Measurements from ENCODE around the gene CFAP46.

The CFAP46 gene

GRCh38 chr10:132922872-132923271, 19.5 kb downstream of the CFAP46 start:
- Histone ChIP-seq H3K9me3 (ENCODE audit: insufficient read depth, low read length) (no peaks in the 10 kb centered on the region), H3K4me2 (ENCODE audit: low read depth, low read length, poor library complexity, severe bottlenecking) (no peak overlapping the region), H3K9ac (ENCODE audit: low read length) (no peak overlapping the region), H3F3A (ENCODE audit: insufficient read depth) (no peaks in the 10 kb centered on the region), H3K36me3 (ENCODE audit: low read length) (no peaks in the 10 kb centered on the region), H4K20me1 (ENCODE audit: low read depth, low read length) (no peaks in the 10 kb centered on the region), H3K27me3 (ENCODE audit: low read length) (no peaks in the 10 kb centered on the region), H3K4me3 (ENCODE audit: insufficient read depth, low read length, poor library complexity, severe bottlenecking) (no peak overlapping the region), H2AFZ (ENCODE audit: low read depth, low read length, severe bottlenecking) (no peak overlapping the region), H3K9me2 (replicated peaks; ENCODE audit: insufficient read depth, low read length) (no peaks in the 10 kb centered on the region), H3K79me2 (ENCODE audit: insufficient read depth, low read length) (no peaks in the 10 kb centered on the region), H3K27ac (ENCODE audit: low read depth, low read length) (no peak overlapping the region)
- no peak for TF ChIP-seq EZH2phosphoT487 (conservative IDR thresholded peaks at IDR 0.05; ENCODE audit: low read length)
- TF ChIP-seq CTCF (IDR thresholded peaks at IDR 0.05; ENCODE audit: insufficient read depth, low read length, poor library complexity, severe bottlenecking), result no peak

GRCh38 chr10:132921818-132922807, 20.3 kb downstream of the CFAP46 start:
- H3K79me2 ChIP-seq (ENCODE audit: insufficient read depth, low read length), result no peaks in the 10 kb centered on the region
- H3K4me3 ChIP-seq (ENCODE audit: insufficient read depth, low read length, poor library complexity, severe bottlenecking), result no peak overlapping the region
- no peak overlapping the region for H3K4me2 ChIP-seq (ENCODE audit: low read depth, low read length, poor library complexity, severe bottlenecking)
- no peaks in the 10 kb centered on the region for H3K9me2 ChIP-seq (replicated peaks; ENCODE audit: insufficient read depth, low read length)
- no peaks in the 10 kb centered on the region for H3K9me3 ChIP-seq (ENCODE audit: insufficient read depth, low read length)
- TF ChIP-seq EZH2phosphoT487 (conservative IDR thresholded peaks at IDR 0.05; ENCODE audit: low read length) (no peak), CTCF (IDR thresholded peaks at IDR 0.05; ENCODE audit: insufficient read depth, low read length, poor library complexity, severe bottlenecking) (no peak)
- H2AFZ ChIP-seq (ENCODE audit: low read depth, low read length, severe bottlenecking), result no peak overlapping the region
- H3K9ac ChIP-seq (ENCODE audit: low read length), result no peak overlapping the region
- H3K36me3 ChIP-seq (ENCODE audit: low read length), result no peaks in the 10 kb centered on the region
- no peaks in the 10 kb centered on the region for H4K20me1 ChIP-seq (ENCODE audit: low read depth, low read length)
- H3K27me3 ChIP-seq (ENCODE audit: low read length), result no peaks in the 10 kb centered on the region
- H3K27ac ChIP-seq (ENCODE audit: low read depth, low read length), result no peak overlapping the region
- H3F3A ChIP-seq (ENCODE audit: insufficient read depth), result no peaks in the 10 kb centered on the region

- no peaks in the 10 kb centered on the region for H4K20me1 ChIP-seq (ENCODE audit: low read depth, low read length)
These were observed 21.3 kb downstream of the CFAP46 start for GRCh38 chr10:132921086-132921485.

More at GRCh38 chr10:132921086-132921485, 21.3 kb downstream of the CFAP46 start:
- Histone ChIP-seq H3F3A (ENCODE audit: insufficient read depth) (no peaks in the 10 kb centered on the region), H3K27me3 (ENCODE audit: low read length) (no peaks in the 10 kb centered on the region), H3K4me2 (ENCODE audit: low read depth, low read length, poor library complexity, severe bottlenecking) (no peak overlapping the region), H3K79me2 (ENCODE audit: insufficient read depth, low read length) (no peaks in the 10 kb centered on the region), H3K9me3 (ENCODE audit: insufficient read depth, low read length) (no peaks in the 10 kb centered on the region), H3K9ac (ENCODE audit: low read length) (no peak overlapping the region), H3K4me3 (ENCODE audit: insufficient read depth, low read length, poor library complexity, severe bottlenecking) (no peak overlapping the region), H3K9me2 (replicated peaks; ENCODE audit: insufficient read depth, low read length) (no peaks in the 10 kb centered on the region), H2AFZ (ENCODE audit: low read depth, low read length, severe bottlenecking) (no peak overlapping the region), H3K36me3 (ENCODE audit: low read length) (no peaks in the 10 kb centered on the region), H3K27ac (ENCODE audit: low read depth, low read length) (no peak overlapping the region)
- TF ChIP-seq EZH2phosphoT487 (conservative IDR thresholded peaks at IDR 0.05; ENCODE audit: low read length) (no peak), CTCF (IDR thresholded peaks at IDR 0.05; ENCODE audit: insufficient read depth, low read length, poor library complexity, severe bottlenecking) (no peak)

All from SU-DHL-6 (cell line).